Type B pancreatic cell (in vitro differentiated cells): ENCODE data around the gene CYP4F11. TPM values are rescaled to one million over a fixed set of nuclear protein-coding genes. Genes with fewer than 3 reads are reported as not detected.
"Not testable (repeated sequence)": the region's sequence is repeated elsewhere in the genome, so short reads cannot be mapped to it uniquely, and the experiment has no call there.

Experiments used
- DNase-seq: peaks from one replicate; pipeline ENCODE4 v3.0.0; 2021; ENCODE audit warnings: mixed read lengths; ENCODE audit not compliant: unreplicated experiment; ENCODE audit errors: extremely low spot score
- H3K27ac Mint-ChIP-seq: 2 replicates; pipeline ENCODE4 v1.8.0; 2021; ENCODE audit warnings: mild to moderate bottlenecking, mixed read lengths
- H3K27me3 Mint-ChIP-seq: 2 replicates; pipeline ENCODE4 v1.8.0; 2021; ENCODE audit warnings: mixed read lengths
- H3K36me3 Mint-ChIP-seq: 2 replicates; pipeline ENCODE4 v1.8.0; 2021; ENCODE audit warnings: mixed read lengths
- H3K4me1 Mint-ChIP-seq: one replicate; pipeline ENCODE4 v1.8.0; 2021; ENCODE audit warnings: mixed read lengths; ENCODE audit not compliant: unreplicated experiment
- H3K4me3 Mint-ChIP-seq: 2 replicates; pipeline ENCODE4 v1.8.0; 2021; ENCODE audit warnings: mild to moderate bottlenecking, mixed read lengths
- H3K9me3 Mint-ChIP-seq: 2 replicates; pipeline ENCODE4 v1.8.0; 2021; ENCODE audit warnings: mixed read lengths
- total RNA-seq: library from RNA; stranded (reverse); gene quantifications from 2 replicates; pipeline ENCODE4 v1.2.1, GENCODE V29; 2021; ENCODE audit warnings: low replicate concordance
- TF ChIP-seq, protein P1 (sequence below): fragments of 200-600 bp; sonication (generic); conservative IDR thresholded peaks from 2 replicates; pipeline ENCODE4 v1.5.0; 2021; ENCODE audit warnings: antibody characterized with exemption, mild to moderate bottlenecking

The CYP4F11 gene
- total RNA-seq, 1 donor from 2014 or later, result not detected

DNA sequence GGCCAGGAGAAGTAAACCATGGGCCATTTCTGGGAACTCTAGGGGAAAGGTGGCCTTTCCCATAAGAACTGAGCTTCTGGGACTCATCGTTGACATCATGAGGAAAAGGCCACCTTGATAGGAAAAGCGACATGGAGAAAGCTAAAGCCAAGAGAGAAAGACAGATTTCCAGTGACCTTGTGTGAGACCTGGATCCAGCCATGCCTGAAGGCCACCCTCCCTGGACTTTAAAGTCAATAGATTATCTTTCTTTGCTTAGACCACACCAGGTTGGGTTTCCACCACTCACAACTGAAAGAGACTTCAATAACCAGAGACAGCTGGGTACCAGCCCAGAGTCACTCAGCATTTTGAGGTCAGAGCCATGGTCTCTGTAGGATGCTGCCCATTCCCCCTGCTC lies 40.0 kb downstream of the CYP4F11 start:
- Mint-ChIP-seq H3K27ac (no peak overlapping the region), H3K36me3 (peaks cover 4% of the 10 kb centered on the region), H3K27me3 (no peaks in the 10 kb centered on the region), H3K9me3 (peaks cover 9% of the 10 kb centered on the region), H3K4me3 (no peak overlapping the region), H3K4me1 (no peaks in the 10 kb centered on the region)
- DNase-seq, result no peak
- TF ChIP-seq, protein P1, sequence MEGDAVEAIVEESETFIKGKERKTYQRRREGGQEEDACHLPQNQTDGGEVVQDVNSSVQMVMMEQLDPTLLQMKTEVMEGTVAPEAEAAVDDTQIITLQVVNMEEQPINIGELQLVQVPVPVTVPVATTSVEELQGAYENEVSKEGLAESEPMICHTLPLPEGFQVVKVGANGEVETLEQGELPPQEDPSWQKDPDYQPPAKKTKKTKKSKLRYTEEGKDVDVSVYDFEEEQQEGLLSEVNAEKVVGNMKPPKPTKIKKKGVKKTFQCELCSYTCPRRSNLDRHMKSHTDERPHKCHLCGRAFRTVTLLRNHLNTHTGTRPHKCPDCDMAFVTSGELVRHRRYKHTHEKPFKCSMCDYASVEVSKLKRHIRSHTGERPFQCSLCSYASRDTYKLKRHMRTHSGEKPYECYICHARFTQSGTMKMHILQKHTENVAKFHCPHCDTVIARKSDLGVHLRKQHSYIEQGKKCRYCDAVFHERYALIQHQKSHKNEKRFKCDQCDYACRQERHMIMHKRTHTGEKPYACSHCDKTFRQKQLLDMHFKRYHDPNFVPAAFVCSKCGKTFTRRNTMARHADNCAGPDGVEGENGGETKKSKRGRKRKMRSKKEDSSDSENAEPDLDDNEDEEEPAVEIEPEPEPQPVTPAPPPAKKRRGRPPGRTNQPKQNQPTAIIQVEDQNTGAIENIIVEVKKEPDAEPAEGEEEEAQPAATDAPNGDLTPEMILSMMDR, result no peak

DNA sequence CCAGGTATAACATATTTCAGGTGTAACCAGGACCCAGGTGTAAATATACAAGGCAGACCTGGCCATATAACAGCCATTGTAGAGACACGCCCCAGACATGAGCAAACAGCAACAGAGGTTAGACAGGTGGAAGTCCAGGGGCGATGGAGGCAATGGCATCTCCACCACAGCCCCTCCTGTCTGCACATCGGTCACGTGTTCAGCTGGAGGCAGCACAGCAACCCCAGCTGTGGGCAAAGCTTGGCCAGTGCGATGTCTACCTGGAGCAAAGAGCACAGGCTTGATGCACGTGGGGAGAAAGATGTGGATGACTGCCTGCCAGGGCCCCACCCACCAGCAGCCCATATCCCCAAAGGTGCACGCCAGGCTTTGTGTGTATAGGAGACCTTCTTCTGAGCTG lies 40.9 kb downstream of the CYP4F11 start:
- Mint-ChIP-seq H3K36me3 (peaks cover 4% of the 10 kb centered on the region), H3K9me3 (peaks cover 9% of the 10 kb centered on the region), H3K4me1 (no peaks in the 10 kb centered on the region), H3K27me3 (no peaks in the 10 kb centered on the region), H3K27ac (no peak overlapping the region), H3K4me3 (no peak overlapping the region)
- DNase-seq, result no peak
- TF ChIP-seq, protein P1, result no peak

DNA sequence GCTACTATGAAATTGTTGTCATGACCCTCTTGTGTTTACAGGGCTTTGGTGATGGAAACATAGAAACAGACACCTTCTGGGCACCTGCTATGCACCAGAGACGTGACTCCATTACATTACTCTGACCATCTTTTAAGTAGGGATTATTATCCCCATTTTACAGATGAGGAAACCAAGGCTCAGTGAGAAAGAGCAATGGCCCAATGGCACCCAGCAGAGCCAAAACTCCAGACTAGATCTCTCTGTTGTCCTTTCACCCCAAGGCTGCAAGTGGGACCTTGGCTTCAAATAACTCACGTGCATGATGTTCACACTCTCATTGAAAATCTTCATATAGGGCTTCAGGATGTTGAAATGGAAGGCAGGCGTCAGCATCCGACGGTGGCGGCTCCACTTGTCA lies 42.3 kb downstream of the CYP4F11 start:
- H3K9me3 Mint-ChIP-seq, result peaks cover 9% of the 10 kb centered on the region
- no peak overlapping the region for H3K4me3 Mint-ChIP-seq
- TF ChIP-seq, protein P1, result no peak
- H3K36me3 Mint-ChIP-seq, result peaks cover 4% of the 10 kb centered on the region
- no peak for DNase-seq
- H3K27me3 Mint-ChIP-seq, result no peaks in the 10 kb centered on the region
- H3K27ac Mint-ChIP-seq, result no peak overlapping the region
- no peaks in the 10 kb centered on the region for H3K4me1 Mint-ChIP-seq

DNA sequence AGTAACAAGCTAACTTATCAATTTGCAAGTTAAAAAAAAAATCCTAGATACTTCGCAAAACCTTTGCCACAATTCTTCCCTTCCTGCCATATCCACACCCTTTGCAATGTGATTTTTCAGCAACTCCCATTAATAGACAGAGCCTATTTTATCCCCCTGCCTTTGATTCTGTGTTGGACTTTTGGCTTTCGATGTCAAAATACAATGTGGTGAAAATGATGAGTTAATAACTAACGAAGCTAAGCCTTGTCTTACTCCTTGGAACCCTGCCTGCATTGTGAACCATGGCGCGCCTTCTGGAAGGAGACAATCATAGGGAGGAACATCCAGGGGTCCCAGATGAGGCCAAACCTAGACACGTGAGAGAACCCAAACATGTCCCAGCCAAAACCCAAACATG lies 42.9 kb downstream of the CYP4F11 start:
- no peak for DNase-seq
- Mint-ChIP-seq H3K9me3 (peaks cover 9% of the 10 kb centered on the region), H3K4me1 (no peaks in the 10 kb centered on the region), H3K27me3 (no peaks in the 10 kb centered on the region), H3K36me3 (peaks cover 4% of the 10 kb centered on the region), H3K27ac (no peak overlapping the region), H3K4me3 (no peak overlapping the region)
- TF ChIP-seq, protein P1, result no peak

DNA sequence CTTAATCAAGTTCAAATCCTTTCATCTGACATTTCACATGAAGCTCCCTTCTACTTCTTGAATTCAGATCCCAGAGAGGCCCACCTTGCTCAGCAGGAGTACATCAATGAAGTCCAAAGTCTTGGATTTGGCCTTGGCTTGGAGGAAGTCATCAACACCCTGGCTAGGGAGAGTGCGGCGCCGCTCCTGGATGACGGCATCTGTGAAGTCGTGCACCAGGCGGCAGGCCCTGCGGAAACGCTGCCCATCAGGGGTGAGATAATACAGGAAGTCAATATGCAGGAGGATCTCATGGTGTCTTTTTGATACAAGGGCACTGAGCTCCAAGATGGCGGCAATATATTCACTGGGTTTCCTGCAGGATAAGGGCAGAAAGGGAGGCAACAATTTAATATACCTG lies 45.0 kb downstream of the CYP4F11 start:
- not testable (repeated sequence) for H3K27ac Mint-ChIP-seq, H3K4me1 Mint-ChIP-seq, H3K36me3 Mint-ChIP-seq, H3K4me3 Mint-ChIP-seq, H3K9me3 Mint-ChIP-seq, DNase-seq, H3K27me3 Mint-ChIP-seq

DNA sequence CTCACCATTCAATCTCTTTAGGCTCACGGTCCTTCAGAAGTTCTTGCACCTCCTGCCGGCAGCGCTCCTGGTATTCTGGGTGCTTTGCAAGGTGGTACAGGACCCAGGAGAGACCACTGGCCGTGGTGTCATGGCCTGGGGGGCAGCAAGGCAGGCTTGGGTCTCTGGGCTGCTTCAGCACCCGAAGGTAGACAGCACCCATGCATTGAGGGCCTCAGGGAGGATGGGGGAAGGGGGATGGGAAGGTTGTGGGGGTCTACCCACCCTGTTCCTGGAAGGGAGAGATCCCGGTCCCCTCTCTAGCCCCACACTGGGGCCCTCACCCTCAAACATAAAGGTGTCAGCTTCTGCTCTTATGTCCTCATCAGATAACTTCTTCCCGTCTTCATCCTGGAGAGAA lies 48.4 kb downstream of the CYP4F11 start:
- no peaks in the 10 kb centered on the region for H3K4me1 Mint-ChIP-seq
- H3K27me3 Mint-ChIP-seq, result no peaks in the 10 kb centered on the region
- no peak overlapping the region for H3K27ac Mint-ChIP-seq
- peaks cover 1% of the 10 kb centered on the region for H3K9me3 Mint-ChIP-seq
- no peak for DNase-seq
- no peaks in the 10 kb centered on the region for H3K36me3 Mint-ChIP-seq
- H3K4me3 Mint-ChIP-seq, result no peak overlapping the region
- TF ChIP-seq, protein P1, result no peak
